ENCODE data around the gene WNT5B. TPM values are rescaled to one million over a fixed set of nuclear protein-coding genes. Genes with fewer than 3 reads are reported as not detected.

The WNT5B gene
- total RNA-seq, 1 donor, result 59.0 TPM

DNA sequence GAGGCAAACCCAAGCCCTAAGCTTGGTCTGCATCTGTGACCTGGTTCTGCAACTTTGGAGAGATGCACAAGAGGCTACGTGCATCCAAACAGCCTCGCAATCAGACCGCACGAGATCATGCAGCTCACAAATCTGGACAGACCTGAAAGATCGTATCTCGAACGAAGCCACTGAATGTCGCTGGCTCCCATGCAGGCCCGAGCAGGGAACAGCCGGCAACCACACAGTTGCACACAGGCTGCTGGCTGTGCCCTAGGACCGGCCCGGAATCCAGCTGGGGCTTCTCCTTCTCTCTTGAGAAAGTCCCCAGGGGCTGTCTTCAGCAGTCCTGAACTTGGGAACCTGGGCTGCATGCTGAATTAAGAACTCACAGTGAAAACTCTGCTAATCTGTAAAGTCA is 27.9 kb downstream of the WNT5B start:
- H4K20me1 ChIP-seq (ENCODE audit: insufficient read depth, low read length), result peaks cover 9% of the 10 kb centered on the region
- H3K79me2 ChIP-seq (ENCODE audit: insufficient read depth, low read length), result no peaks in the 10 kb centered on the region
- H3K9me3 ChIP-seq (ENCODE audit: low read depth, low read length), result no peaks in the 10 kb centered on the region
- TF ChIP-seq CTCF (IDR thresholded peaks at IDR 0.05; ENCODE audit: extremely low read depth, low read depth, low read length), result no peak
- no peak overlapping the region for H3K27ac ChIP-seq (ENCODE audit: low read depth, low read length)
- no peaks in the 10 kb centered on the region for H3K27me3 ChIP-seq (ENCODE audit: insufficient read depth, low read length)
- H3K4me2 ChIP-seq (ENCODE audit: insufficient read depth, low read length), result no peak overlapping the region
- peaks cover 10% of the 10 kb centered on the region for H3K36me3 ChIP-seq (ENCODE audit: insufficient read depth, low read length)
- H3K4me3 ChIP-seq (ENCODE audit: insufficient read depth, low read length), result no peak overlapping the region
- no peak for DNase-seq (ENCODE audit: insufficient read length, low spot score, missing footprints)
- no peak overlapping the region for H2AFZ ChIP-seq (ENCODE audit: low read length)
- H3K4me1 ChIP-seq (ENCODE audit: insufficient read depth, low read length), result no peaks in the 10 kb centered on the region

GRCh38 chr12:1657688-1658087 is 28.7 kb downstream of the WNT5B start:
- H2AFZ ChIP-seq (ENCODE audit: low read length), result no peak overlapping the region
- H4K20me1 ChIP-seq (ENCODE audit: insufficient read depth, low read length), result peaks cover 3% of the 10 kb centered on the region
- H3K36me3 ChIP-seq (ENCODE audit: insufficient read depth, low read length), result peaks cover 8% of the 10 kb centered on the region
- H3K79me2 ChIP-seq (ENCODE audit: insufficient read depth, low read length), result no peaks in the 10 kb centered on the region
- no peak overlapping the region for H3K27ac ChIP-seq (ENCODE audit: low read depth, low read length)
- H3K27me3 ChIP-seq (ENCODE audit: insufficient read depth, low read length), result no peaks in the 10 kb centered on the region
- no peak overlapping the region for H3K4me3 ChIP-seq (ENCODE audit: insufficient read depth, low read length)
- no peak for TF ChIP-seq CTCF (IDR thresholded peaks at IDR 0.05; ENCODE audit: extremely low read depth, low read depth, low read length)
- H3K4me2 ChIP-seq (ENCODE audit: insufficient read depth, low read length), result no peak overlapping the region
- H3K9me3 ChIP-seq (ENCODE audit: low read depth, low read length), result no peaks in the 10 kb centered on the region
- H3K4me1 ChIP-seq (ENCODE audit: insufficient read depth, low read length), result no peaks in the 10 kb centered on the region
- DNase-seq (ENCODE audit: insufficient read length, low spot score, missing footprints), result peak; percentile 69

DNA sequence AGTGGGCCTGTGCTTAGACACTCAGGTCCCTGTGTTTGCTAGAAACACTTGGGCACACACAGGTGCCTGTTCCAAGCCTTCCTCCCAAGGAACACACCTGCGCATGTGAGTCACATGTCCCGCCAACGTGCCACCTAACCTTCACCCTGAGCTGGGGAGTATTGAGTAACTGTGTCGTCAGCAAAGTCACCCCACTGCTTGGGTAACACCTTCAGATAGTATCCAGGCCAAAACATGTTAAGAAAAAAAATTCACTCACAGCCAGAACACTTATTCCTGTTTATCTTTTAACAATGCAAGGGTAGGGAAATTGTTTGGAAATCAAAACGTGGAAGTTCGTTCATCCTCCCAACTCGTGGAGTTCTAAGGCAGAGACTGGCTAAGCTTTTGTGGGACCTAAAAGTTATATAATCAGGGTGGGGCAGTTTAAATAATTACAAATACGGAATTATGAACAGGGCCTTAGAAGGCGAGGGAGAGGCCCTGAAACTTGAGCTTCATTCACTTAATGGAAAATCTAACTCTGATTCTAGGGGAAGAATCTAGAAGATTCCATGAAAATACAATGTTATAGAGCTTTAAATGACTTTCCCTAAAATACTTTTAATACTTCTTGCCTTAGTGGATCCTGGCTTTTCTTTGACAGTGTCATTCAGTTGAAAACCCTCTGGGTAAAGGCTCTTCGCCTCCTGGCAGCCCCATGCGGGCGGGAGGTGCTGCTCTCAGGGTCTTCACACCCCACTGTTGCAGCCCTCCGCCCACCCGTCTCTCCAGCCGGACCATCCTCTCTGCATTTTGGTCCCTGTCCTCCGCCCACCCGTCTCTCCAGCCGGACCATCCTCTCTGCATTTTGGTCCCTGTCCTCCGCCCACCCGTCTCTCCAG is 31.5 kb downstream of the WNT5B start:
- DNase-seq (ENCODE audit: insufficient read length, low spot score, missing footprints), result no peak
- H3K9me3 ChIP-seq (ENCODE audit: low read depth, low read length), result no peaks in the 10 kb centered on the region
- no peak for TF ChIP-seq CTCF (IDR thresholded peaks at IDR 0.05; ENCODE audit: extremely low read depth, low read depth, low read length)
- H3K4me1 ChIP-seq (ENCODE audit: insufficient read depth, low read length), result no peaks in the 10 kb centered on the region
- no peak overlapping the region for H3K27ac ChIP-seq (ENCODE audit: low read depth, low read length)
- no peaks in the 10 kb centered on the region for H3K79me2 ChIP-seq (ENCODE audit: insufficient read depth, low read length)
- no peaks in the 10 kb centered on the region for H4K20me1 ChIP-seq (ENCODE audit: insufficient read depth, low read length)
- H3K27me3 ChIP-seq (ENCODE audit: insufficient read depth, low read length), result no peaks in the 10 kb centered on the region
- no peak overlapping the region for H2AFZ ChIP-seq (ENCODE audit: low read length)
- H3K4me2 ChIP-seq (ENCODE audit: insufficient read depth, low read length), result no peak overlapping the region
- H3K4me3 ChIP-seq (ENCODE audit: insufficient read depth, low read length), result no peak overlapping the region
- H3K36me3 ChIP-seq (ENCODE audit: insufficient read depth, low read length), result no peaks in the 10 kb centered on the region

DNA sequence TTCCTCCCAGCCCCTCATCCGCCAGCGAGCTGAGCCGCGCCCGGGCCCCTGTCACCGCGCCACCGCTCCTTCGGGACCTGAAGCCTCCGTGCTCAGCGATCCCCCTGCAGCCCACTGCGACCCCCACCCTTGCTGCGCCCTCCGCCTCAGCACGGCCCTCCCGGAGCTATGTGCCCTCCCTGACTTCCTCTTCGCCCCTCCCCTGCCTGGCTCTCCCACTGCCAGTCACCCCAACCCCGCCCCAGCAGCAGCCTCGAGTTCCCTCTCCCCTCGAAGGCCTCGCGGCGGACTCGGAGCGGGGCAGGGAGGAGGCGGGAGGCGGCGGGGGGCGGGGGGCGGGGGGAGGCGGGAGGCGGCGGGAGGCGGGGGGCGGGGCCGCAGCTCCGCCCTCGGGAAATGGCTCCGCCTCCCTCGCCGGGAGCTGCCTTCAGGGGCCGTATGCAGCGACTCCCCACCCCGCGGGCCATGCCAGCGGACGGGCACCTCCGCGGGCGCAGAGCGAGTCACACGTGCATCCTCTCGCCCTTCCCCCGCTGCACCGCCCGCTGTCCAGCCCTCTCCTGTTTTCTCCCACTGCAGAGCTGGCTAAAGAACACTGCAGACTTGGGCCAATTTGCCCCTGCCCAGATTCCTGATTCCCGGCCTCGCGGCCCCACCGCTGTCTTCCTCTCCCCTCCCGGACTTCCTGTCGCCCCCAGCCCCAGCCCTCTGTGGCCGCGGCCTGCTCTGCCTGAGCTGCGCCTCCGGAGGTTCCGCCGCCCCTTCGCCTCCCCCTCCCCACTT is 32.7 kb downstream of the WNT5B start:
- Histone ChIP-seq H3K4me3 (ENCODE audit: insufficient read depth, low read length) (peak overlapping the region; percentile 60), H3K79me2 (ENCODE audit: insufficient read depth, low read length) (no peaks in the 10 kb centered on the region), H3K27ac (ENCODE audit: low read depth, low read length) (no peak overlapping the region), H4K20me1 (ENCODE audit: insufficient read depth, low read length) (no peaks in the 10 kb centered on the region), H3K4me1 (ENCODE audit: insufficient read depth, low read length) (no peaks in the 10 kb centered on the region), H3K36me3 (ENCODE audit: insufficient read depth, low read length) (no peaks in the 10 kb centered on the region), H3K9me3 (ENCODE audit: low read depth, low read length) (no peaks in the 10 kb centered on the region), H3K4me2 (ENCODE audit: insufficient read depth, low read length) (peak overlapping the region; percentile 80), H3K27me3 (ENCODE audit: insufficient read depth, low read length) (no peaks in the 10 kb centered on the region), H2AFZ (ENCODE audit: low read length) (no peak overlapping the region)
- TF ChIP-seq CTCF (IDR thresholded peaks at IDR 0.05; ENCODE audit: extremely low read depth, low read depth, low read length), result no peak
- DNase-seq (ENCODE audit: insufficient read length, low spot score, missing footprints), result peak; percentile 99
